Endometrium (tissue), 2 donors: ENCODE data around the gene ANKRD45.
A peak's percentile ranks its signal among the peaks of the same experiment; 100 is the strongest.
"Not testable (repeated sequence)": the region's sequence is repeated elsewhere in the genome, so short reads cannot be mapped to it uniquely, and the experiment has no call there.

Experiments
- FAIRE-seq: peaks from 2 replicates; lab custom pipeline; 2012; peaks lifted over from hg19 to GRCh38; lab: Jason Lieb, UNC
- donor health status: control.
- donor health status: control.

Gene ANKRD45, protein sequence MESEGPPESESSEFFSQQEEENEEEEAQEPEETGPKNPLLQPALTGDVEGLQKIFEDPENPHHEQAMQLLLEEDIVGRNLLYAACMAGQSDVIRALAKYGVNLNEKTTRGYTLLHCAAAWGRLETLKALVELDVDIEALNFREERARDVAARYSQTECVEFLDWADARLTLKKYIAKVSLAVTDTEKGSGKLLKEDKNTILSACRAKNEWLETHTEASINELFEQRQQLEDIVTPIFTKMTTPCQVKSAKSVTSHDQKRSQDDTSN

DNA sequence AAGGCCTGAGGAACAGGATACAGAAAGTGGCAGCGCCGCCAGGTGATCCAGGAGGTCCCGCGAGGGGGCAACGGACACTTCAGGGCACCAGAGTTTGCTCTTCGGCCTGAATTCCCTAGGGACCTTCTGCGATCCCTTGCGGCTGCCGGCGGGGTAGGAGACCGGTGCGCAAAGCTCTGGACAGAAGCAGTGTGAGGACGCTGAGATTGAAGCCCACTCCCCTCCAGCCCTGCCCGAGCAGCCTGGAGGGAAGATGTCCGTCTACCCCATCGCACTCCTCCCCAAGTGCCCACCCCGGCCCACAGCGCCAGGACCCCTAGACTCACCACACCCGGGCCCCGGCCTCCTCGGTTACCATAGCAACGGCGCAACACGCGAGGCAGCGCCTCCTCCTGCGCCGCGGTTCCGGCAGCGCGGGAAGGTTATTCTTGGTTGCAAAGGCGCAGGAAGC lies at the start of gene ANKRD45:
TSS of gene ANKRD45 (minus strand) at position 361 of the 451 bp plus-strand sequence. CDS start 10,433 bp downstream, outside the sequence.
- FAIRE-seq, result no peak

DNA sequence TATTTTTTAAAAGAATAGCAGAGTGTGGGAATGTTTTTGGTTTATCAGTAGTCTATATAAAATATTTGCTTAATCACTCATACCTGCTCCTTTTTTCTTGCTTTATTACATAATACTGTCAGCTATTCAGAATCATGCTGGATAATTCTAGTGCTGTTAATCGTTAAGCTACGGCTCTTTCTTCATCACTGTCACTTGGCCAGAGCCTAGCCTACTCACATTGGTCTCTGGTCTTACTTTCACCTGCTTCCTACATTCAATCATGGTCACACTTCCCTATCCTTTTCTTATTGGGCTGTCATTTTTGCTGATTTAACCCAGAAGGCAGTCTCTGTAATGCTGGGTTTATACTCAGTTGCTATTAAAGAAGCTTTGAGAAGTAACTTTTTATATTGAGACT lies 47.6 kb upstream of the ANKRD45 start:
- FAIRE-seq, result no peak

DNA sequence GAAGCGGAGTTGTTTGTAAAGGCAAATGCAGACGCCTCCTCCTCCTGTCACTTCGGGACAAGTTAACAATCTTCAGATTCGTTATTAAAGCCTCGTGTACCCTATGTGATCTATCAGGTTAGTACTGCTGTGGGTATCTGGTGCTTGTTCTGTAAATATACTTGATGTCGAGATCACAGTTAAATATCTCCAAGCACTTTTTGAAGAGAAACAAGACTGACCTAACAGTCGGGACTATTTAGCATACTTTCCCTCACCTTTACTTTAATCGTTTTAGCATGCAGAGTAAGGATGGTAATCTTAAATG lies 45.8 kb upstream of the ANKRD45 start:
- FAIRE-seq, result no peak

DNA sequence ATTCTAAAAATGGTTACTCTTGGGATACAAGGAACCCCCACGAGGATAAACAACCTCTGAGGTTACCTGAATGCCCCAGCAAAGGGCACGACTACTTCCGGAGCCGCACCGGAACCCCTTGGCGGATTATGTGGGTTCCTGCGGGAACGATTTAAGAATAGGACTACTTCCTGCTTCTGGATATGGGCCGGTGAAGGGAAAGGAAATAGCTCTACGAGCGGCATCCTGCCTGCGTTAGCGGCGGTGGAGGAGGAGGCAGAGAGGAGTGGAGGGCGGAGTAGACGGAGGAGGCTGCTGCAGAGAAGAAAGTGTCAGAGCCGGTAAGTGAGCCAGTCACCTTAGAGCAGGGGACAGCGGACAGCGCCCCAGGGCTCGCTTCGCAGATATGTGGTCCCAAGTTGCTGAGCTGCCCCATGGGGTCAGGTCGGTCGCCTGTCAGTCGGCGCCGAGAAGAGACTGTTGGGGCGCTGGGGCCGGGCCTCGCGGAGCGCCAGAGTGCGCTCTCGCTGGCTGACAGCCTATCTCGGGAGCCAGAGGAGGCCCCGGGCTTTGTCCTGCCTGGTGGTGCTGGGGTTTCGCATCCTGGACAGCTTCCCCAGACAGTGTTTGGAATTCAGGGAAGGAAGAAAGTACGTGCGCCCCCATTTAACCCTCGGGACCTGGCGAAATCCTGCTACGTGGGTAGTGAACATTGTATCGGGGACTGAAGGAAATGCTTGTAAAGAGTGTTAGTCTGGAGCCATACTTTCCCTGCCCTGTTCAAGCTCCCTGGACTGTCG lies 45.3 kb upstream of the ANKRD45 start, which contains the start of gene KLHL20:
TSS of gene KLHL20 (plus strand) at position 223 of the 779 bp plus-strand sequence. CDS start 1,063 bp downstream, outside the sequence.
- peak; percentile 83 for FAIRE-seq

DNA sequence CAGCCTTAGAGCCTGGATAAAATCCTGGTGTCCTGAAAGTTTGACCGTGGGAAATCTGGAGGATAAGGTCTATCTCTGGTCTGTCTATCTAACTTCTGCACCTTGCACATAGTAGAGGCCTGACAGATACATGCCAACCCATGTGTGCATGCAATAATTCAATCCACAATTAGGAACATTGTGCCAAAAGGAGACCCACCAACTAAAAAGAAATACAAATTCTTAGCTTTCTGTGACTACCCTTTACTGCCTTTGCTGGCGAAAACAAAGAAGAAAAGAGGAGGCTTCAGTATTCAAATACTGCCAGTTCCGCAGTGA lies 44.7 kb upstream of the ANKRD45 start:
- no peak for FAIRE-seq

DNA sequence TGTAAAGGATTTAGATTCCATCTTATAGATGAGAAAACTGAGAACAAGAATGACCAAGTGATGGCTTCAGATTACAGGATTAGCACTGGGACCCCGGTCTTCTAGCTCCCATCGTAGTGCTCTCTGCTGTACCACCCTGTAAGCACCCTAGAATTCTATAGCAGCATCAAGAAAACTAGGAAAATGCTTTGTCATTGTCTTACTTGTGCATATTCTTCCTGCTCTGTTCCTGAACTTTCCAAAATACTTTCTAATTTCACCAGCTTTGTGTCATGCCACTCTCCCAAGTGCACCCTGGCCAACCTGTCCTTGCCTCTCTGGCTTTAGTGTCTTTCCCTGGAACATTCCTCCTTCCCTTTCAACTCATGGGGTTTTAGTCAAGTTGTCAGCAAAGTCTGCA lies 39.1 kb upstream of the ANKRD45 start:
- FAIRE-seq, result no peak

DNA sequence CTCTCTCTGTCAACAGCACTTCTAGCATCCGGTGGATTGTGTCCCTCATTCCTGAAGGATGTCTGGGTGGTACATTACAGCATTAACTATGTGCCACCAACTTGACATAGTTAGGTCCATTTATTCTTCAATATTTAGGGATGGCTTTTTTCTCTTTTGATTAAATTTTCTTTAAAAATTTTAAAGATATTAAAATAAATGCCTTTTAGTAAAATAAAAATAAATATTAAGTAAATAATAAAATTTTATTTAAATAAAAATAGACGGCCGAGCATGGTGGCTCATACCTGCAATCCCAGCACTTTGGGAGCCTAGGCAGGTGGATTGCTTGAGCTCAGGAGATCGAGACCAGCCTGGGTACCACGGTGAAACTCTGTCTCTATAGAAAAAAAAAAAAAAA lies 35.5 kb upstream of the ANKRD45 start:
- no peak for FAIRE-seq

DNA sequence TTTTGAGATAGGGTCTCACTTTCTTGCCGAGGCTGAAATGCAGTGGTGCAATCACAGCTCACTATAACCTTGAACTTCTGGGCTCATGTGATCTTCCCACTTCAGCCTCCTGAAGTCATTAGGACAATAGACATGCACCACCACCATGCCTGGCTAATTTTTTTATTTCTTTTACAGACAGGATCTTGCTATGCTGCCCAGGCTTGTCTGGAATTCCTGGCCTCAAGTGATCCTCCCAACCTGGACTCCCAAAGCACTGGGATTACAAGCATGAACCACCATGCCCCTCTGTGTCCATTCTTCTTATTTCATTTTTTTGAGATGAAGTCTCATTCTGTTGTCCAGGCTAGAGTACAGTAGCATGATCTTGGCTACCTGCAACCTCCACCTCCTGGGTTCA lies 33.1 kb upstream of the ANKRD45 start:
- FAIRE-seq, result no peak

DNA sequence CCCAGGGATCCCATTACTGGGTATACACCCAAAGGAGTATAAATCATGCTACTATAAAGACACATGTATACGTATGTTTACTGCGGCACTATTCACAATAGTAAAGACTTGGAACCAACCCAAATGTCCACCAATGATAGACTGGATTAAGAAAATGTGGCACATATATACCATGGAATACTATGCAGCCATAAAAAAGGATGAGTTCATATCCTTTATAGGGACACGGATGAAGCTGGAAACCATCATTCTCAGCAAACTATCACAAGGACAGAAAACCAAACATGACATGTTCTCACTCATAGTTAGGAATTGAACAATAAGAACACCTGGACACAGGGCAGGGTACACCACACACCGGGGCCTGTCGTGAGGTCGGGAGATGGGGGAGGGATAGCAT lies 31.6 kb upstream of the ANKRD45 start:
- FAIRE-seq, result not testable (repeated sequence)

DNA sequence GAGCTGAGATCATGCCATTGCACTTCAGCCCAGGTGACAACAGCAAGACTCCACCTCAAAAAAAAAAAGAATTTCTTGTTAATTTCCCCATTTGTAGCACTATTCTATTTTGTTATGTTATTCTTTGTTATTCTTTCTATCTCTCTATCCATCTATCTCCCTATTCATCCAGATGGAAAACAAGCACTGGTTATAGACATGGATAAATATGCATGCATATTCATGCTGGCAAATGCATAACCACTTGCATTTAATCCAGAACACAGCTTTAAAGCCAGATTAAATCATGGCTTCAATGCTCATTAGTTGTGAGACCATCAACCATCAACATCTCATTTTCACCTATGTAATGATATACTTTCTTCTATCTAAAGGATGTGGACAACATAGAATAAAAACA lies 23.6 kb upstream of the ANKRD45 start:
- FAIRE-seq, result no peak

DNA sequence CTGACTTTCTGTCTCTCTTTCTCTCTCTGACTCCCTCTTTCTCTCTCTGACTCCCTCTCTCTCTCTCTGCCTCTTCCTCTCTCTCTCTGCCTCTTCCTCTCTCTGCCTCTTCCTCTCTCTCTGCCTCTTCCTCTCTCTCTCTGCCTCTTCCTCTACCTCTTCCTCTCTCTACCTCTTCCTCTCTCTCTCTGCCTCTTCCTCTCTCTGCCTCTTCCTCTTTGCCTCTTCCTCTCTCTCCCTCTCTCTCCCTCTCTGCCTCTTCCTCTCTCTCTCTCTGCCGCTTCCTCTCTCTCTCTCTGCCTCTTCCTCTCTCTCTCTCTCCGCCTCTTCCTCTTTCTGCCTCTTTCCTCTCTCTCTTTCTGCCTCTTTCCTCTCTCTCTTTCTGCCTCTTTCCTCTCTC lies 18.6 kb upstream of the ANKRD45 start:
- FAIRE-seq, result no peak

DNA sequence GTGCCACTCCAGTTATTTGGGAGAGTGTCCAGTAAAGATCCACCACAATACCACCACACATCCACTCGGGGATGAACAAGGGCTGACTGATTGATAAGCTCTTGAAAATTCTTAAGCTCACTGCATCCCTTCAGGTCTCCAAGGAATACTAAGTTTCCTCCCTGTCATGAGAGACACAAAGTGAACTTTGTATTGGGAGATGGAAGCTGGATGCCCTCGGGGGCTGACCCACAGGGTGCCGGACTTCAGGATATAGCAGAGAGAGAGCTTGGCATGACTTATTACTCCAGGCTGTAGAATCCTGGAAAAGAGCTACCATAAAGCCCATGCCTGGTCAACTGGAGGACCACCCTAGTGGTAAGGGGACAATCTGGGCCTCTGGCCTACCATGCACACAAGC lies 15.5 kb upstream of the ANKRD45 start:
- not testable (repeated sequence) for FAIRE-seq

DNA sequence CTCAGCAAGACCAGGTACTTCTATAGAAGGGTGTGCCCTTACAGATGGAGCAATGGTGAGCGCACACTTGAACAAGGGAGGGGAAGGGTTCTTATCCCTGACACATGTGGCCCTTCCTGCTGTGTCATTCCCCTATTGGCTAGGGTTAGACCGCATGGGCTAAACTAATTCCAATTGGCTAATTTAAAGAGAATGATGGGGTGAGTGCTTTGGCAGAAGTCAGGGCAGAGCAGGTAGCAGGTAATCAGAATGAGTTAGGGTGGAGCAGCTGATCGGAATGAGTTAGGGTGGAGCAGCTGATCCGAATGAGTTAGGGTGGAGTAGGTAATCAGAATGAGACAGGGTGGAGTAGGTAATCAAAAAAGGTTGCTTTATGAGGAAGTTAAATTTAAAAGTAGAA lies 14.2 kb upstream of the ANKRD45 start:
- not testable (repeated sequence) for FAIRE-seq

DNA sequence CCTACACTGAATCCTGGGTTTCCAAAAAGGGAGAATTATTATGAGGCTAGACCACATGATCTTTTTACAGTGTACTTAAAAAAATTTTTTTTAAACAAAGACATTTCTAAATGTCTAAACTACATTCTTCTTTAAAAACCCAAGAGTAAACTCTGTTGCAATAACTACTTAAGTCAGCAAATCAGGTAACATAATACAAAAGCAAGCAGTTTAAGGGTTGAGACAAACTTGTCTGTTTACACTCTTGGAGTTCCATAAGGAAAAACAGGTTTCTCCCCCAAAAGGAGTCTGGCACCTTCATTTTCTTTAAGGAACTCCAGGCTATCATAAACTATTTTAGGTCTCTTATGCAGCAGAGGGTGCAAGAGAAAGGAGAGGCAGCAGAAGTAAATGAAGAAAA lies 12.5 kb upstream of the ANKRD45 start:
- peak; percentile 97 for FAIRE-seq

DNA sequence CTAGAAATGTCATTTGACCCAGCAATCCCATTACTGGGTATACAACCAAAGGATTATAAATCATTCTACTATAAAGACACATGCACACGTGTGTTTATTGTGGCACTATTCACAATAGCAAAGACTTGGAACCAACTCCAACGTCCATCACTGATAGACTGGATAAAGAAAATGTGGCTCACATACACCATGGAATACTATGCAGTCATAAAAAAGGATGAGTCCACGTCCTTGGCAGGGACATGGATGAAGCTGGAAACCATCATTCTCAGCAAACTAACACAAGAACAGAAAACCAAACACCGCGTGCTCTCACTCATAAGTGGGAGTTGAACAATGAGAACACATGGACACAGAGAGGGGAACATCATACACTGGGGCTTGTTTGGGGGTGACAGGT lies 10.5 kb upstream of the ANKRD45 start:
- FAIRE-seq, result not testable (repeated sequence)

DNA sequence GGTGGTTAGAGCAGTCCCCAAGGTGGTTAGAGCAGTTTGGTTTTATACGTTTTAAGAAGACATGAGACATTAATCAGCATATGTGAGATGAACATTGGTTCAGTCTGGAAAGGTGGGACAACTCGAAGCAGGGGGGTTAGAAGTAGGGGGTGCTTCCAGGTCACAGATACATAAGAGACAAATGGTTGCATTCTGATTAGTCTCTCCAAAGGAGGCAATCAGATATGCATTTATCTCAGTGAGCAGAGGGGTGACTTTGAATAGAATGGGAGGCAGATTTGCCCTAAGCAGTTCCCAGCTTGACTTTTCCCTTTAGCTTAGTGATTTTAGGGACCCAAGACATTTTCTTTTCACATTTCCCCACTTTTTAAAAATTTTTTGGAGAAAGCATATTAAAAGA lies 4.8 kb upstream of the ANKRD45 start:
- FAIRE-seq, result not testable (repeated sequence)

DNA sequence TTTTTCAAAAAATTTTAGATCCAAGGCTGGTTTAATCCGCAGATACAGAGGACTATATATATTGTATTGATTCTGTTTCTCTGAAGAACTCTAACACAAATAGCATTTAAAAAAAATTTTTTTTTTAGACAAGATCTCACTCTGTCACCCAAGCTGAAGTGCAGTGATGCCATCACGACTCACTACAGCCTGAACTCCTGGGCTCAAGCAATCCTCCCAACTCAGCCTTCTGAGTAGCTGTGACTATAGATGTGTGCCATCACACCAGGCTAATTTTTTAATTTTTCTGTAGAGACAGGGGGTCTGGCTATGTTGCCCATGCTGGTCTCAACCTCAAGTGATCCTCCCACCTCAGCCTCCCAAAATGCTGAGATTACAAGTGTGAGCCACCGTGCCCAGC lies 3.0 kb downstream of the ANKRD45 start:
- no peak for FAIRE-seq

DNA sequence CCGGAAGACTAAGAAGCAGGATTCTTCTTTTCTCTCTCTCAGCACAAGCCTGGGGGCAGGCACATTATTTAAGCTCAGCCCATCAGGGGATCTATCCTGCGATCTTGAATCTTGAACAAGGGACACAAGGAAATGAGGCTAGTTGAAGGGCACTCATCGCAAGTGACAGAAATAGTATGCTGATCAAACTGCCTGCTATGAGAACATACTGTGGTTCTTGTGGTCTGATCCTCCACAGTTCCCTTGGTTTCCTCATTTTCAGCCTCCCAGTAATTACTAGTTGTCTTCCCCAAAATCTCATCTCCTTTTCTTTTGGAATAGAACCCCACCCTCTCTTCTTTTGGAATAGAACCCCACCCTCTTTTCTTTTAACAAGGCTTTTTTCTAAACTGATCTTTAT lies 6.5 kb downstream of the ANKRD45 start:
- no peak for FAIRE-seq

DNA sequence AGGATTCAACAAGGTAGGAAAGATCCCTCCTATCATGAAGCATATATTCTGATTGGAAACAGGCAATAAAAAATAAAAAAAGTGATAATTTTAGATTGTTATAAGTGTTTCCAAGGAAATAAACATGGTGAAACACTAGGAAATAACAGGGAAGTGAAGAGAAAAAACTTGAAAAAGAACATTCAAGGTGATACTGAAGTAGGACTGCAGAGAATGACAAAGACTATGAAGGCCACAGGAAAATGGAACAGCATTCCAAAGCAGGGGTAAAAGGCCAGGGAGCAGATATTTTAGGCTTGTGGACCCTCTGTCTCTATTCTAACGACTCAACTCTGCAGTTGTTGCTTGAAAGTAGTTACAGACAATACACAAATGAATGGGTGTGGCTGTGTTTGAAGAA lies 7.9 kb downstream of the ANKRD45 start:
- FAIRE-seq, result no peak

DNA sequence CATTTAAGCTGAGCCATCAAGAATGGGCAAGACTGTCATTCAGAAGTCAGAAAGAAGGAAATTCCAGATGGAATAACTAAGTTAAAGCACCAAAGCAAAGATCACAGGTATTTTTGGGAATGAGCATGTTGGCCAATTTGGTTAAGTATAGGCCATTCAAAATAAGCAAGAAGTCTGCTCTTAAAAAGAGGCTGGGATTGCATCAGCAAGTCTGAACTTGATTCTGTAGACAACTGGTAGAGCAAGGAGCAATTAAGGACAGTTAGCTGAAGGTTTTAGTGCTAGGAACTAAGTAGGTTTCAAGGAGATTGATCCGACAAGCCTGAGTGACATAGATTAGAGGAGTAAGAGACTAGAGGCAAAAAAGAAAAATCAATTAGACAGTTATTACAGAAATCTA lies 8.4 kb downstream of the ANKRD45 start:
- FAIRE-seq, result no peak

DNA sequence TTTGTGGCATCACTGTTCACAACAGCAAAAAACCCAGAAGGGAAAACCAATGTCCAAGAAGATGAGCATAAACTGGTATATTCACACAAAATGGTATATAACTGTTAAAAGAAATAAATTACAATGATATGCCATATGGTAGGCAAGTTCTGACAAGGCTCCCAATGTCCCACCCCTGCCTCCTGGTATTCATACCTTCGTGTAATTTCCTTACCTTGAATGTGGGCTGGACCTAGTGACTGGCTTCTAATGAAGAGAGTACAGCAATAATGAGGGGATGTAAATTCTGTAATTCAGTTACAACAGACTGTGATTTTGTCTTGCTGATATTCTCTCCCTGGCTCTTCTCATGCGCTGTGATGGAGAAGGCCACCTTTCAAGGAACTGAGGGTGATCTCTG lies 9.3 kb downstream of the ANKRD45 start:
- FAIRE-seq, result no peak

DNA sequence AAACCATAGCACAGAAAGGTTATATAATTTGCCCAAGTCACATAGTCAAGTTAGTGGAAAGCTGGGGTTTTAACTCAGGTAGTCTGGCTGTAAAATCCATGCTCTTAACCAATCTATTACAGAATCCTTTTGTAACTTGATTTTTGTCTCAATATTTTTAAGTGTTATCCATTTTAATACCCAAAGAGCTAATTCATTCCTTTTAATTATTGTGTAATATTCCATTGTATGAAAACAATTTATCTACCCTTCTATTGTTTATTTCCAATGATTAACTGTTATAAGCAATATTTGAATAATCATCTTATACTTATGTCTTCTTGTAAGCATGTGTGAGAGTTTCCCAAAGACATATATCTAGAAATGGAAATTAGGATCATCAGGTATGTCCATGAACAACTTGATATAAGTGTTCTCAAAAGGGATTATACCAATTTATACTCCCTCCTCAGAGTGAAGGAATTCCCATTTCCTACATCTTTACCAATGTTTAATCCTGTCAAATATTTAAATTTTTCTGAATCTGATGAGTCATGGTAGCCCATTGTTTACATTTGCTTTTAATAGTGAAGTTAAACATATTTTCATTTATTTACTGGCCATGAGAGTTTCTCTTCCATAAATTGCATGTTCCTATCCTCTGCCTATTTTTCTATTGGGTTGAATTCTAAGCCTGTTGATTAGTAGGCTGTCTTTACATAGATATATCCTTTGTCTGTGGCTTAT lies 20.6 kb downstream of the ANKRD45 start:
- FAIRE-seq, result no peak

DNA sequence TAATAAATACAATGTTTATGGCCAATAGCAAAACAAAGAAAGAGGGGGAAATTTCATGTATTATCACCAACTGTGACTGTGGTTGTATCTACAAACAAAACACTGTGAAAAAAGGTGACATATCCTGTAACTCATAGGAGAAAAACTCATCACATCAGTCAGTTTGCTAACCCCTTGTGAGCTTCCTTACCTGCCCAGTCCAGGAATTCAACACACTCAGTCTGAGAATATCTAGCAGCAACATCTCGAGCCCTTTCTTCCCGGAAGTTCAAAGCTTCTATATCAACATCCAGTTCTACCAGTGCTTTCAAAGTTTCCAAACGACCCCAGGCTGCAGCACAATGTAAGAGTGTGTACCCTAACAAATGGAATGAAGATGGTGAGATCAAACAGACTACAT lies 23.0 kb downstream of the ANKRD45 start:
- no peak for FAIRE-seq
